Fibroblast of mammary gland (primary cell): Measurements from ENCODE around the gene DYNLT1.
"Not testable (repeated sequence)": the region's sequence is repeated elsewhere in the genome, so short reads cannot be mapped to it uniquely, and the experiment has no call there.

Source experiments
- DNase-seq: peaks from one replicate; pipeline ENCODE4 v3.0.0-alpha.2; 2010; ENCODE audit warnings: low read depth
- H3K4me3 ChIP-seq: 2 replicates; pipeline ENCODE4 v1.5.1; 2011; ENCODE audit warnings: low read depth, mild to moderate bottlenecking, low read length, moderate library complexity; ENCODE audit not compliant: control insufficient read depth
- TF ChIP-seq, protein P1 (sequence below): conservative IDR thresholded peaks from 2 replicates; pipeline ENCODE4 v1.5.1; 2011; ENCODE audit warnings: low read depth, low read length, inconsistent platforms; ENCODE audit not compliant: control insufficient read depth, insufficient read depth

Gene DYNLT1

DNA sequence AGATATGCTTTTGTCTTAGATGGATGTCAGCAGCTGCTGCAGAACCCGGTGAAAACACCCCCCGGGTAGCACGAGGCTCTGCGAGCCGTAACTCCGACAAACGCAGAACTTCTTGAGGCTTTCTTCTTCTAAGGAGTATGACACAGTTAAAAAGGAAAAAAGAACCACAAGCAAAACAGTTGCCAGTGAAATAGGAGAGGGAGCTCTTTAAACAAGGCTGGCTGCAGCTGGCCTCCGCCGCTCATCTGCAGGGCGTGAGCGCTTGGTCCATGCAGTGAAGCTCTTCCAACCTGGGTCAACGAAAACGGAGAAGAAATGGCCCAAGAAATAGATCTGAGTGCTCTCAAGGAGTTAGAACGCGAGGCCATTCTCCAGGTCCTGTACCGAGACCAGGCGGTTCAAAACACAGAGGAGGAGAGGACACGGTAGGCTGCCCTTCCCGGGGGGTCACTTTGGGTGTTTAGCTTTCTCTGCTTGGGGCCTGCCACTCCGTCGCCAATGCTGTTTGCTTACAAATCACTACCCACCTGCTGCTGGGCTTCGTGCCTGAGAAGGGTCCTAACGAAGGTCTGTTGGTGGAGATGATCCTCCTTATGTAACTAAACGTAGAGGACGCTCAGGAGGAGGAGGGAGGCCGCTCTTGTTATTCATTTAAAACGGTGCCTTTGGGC lies 18.5 kb upstream of the DYNLT1 start:
- no peak overlapping the region for H3K4me3 ChIP-seq
- peak; percentile 59 for DNase-seq
- TF ChIP-seq, protein P1, sequence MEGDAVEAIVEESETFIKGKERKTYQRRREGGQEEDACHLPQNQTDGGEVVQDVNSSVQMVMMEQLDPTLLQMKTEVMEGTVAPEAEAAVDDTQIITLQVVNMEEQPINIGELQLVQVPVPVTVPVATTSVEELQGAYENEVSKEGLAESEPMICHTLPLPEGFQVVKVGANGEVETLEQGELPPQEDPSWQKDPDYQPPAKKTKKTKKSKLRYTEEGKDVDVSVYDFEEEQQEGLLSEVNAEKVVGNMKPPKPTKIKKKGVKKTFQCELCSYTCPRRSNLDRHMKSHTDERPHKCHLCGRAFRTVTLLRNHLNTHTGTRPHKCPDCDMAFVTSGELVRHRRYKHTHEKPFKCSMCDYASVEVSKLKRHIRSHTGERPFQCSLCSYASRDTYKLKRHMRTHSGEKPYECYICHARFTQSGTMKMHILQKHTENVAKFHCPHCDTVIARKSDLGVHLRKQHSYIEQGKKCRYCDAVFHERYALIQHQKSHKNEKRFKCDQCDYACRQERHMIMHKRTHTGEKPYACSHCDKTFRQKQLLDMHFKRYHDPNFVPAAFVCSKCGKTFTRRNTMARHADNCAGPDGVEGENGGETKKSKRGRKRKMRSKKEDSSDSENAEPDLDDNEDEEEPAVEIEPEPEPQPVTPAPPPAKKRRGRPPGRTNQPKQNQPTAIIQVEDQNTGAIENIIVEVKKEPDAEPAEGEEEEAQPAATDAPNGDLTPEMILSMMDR = no peak

DNA sequence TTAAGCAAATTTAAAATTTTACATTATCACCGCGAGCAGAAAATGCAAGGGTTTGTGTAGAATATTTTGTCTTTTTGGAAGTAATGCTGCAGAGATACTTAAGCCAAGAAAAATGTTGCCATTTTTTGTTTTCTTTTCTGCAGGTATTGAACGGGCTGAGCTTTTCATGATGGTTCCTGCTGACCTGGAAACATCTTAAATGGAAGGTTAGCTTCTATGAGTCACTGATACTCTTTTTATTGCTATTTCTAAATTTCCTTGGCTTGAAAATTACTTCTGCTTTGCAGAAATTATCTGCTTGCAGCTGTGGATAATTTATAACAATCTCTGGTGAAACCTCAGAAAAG lies 18.0 kb upstream of the DYNLT1 start:
- no peak overlapping the region for H3K4me3 ChIP-seq
- DNase-seq = no peak
- TF ChIP-seq, protein P1 = no peak

DNA sequence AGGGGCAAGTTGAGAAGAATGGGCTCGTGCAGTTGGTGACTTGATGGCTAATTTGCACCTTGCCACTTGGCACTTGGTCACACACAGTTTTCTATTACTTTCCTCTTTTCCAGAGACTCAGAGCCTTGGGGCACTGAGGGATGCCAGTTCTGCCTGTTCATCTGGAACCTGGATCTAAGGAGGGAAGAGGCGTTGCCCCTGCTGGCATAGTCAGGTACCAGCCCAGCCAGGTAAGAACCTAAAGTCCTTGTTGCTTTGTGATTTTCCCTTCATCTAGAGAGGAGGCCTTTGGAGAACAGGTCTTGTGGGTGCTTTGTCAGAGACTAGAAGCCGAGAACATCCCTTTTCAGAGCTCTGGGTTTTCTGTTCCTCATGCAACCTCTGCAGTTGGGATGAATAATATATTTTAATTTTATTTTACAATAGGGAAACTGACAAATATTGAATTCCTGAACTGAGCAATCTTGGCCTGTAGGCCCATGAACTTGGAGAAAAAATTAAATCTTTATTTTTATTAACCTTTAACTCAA lies 16.7 kb upstream of the DYNLT1 start:
- TF ChIP-seq, protein P1 = no peak
- no peak overlapping the region for H3K4me3 ChIP-seq
- DNase-seq = no peak

DNA sequence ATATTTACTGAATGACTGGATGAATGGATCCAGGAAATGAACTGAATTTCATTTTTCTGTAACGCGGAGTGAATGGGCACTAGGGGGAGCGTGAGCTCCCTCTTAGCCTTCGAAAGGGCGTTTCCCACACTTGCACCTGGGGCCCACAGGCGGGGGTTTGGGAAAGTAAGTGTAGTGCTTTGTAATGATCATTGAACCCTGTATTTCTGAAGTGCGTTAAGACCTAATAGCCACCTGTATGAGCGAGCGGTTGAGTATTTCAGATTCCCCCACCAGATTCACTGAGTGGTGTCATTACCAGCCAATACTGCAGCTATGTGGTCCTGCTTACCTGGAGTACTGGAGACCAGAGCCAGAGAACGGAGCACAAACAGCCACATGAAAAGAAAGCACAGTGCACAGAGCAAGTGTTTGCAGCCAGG lies 15.8 kb upstream of the DYNLT1 start:
- TF ChIP-seq, protein P1 = peak; percentile 63
- no peak overlapping the region for H3K4me3 ChIP-seq
- peak; percentile 32 for DNase-seq

DNA sequence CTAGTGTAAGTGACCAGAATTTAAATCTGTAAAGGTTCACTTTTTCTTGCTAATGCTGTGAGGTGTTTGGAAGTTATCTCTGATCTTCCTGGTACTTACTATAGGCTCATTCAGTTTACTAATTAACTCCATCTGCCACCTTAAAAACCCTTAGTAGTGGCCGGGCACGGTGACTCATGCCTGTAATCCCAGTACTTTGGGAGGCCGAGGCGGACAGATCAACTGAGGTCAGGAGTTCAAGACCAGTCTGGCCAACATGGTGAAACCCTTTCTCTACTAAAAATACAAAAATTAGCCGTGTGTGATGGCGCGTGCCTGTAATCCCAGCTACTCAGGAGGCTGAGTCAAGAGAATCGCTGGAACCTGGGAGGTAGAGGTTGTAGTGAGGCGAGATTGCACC lies 12.4 kb upstream of the DYNLT1 start:
- peak; percentile 86 for DNase-seq
- not testable (repeated sequence) for H3K4me3 ChIP-seq

DNA sequence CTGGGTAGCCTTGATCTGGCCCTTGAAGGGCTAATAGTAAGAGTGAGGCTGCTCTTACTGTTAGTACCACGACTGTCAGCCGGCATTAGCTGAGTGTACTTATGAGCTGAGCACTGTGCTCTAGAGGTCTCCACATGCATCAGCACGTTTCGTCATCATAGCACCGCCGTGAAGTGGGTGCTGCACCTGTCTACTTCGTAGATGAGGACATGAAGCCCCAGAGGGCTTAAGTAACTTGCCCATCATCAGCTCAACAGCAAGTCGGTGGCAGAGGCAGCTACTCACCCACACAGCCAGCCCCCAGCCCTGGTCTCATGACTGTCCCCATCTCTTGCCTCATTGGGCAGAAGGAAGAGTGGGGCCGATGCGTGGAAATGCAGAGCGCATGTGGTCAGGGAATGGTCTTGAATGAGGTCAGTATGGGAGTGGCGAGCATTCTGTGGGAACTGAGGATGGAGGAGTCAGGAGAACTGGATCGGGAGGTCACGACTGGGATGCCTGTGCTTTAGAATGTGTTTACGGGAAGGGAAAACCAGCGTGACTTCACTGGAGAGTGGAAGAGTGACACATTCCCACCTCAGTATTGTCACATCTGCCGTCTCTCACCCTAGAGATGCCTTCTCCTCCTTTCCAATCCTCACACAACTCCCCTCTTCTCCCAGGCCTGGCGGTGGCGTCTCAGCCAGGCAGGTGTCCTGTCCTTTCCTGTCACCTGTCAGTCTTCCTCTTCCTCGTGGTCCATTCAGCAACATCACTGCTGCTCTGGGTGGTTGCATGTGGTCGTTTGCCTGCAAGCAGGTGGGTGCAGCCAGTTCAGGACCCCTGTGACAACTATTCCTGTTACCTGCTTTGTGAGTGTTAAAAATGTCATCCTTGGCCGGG lies 11.3 kb upstream of the DYNLT1 start:
- peak; percentile 37 for DNase-seq
- no peak overlapping the region for H3K4me3 ChIP-seq
- TF ChIP-seq, protein P1 = no peak

- DNase-seq = peak; percentile 88
- TF ChIP-seq, protein P1 = no peak
- H3K4me3 ChIP-seq = no peak overlapping the region
Measured at GRCh38 chr6:158654960-158655489, 10.5 kb upstream of the DYNLT1 start.
